Uterus (tissue), 4 donors: Measurements from ENCODE around the gene LIX1. TPM values are rescaled to one million over a fixed set of nuclear protein-coding genes. Genes with fewer than 3 reads are reported as not detected.

Source experiments
- DNase-seq, 2 donors: peaks; one replicate each; pipeline ENCODE4 v3.0.0-alpha.2; 2019 to 2020
- H3K27ac ChIP-seq, 2 donors: fragments of 200-600 bp; sonication (generic); 1 replicate in 1 of 2; 2 replicates in 1 of 2; pipeline ENCODE4 v1.5.1; 2016 to 2018
- H3K27me3 ChIP-seq, 2 donors: fragments of 200-600 bp; sonication (generic); one replicate each; pipeline ENCODE4 v1.5.1; 2018 to 2019; ENCODE audit warnings: control low read depth in 1 of 2
- H3K36me3 ChIP-seq, 2 donors: fragments of 200-600 bp; sonication (generic); one replicate each; pipeline ENCODE4 v1.5.1; 2019; ENCODE audit warnings: control low read depth in 1 of 2
- H3K4me1 ChIP-seq, 2 donors: fragments of 200-600 bp; sonication (generic); one replicate each; pipeline ENCODE4 v1.5.1; 2018 to 2019; ENCODE audit warnings: control low read depth in 1 of 2
- H3K4me3 ChIP-seq, 2 donors: fragments of 200-600 bp; sonication (generic); 1 replicate in 1 of 2; 2 replicates in 1 of 2; pipeline ENCODE4 v1.5.1; 2018 to 2019; ENCODE audit warnings: mild to moderate bottlenecking in 1 of 2
- H3K9me3 ChIP-seq, 2 donors: fragments of 200-600 bp; sonication (generic); one replicate each; pipeline ENCODE4 v1.5.1; 2019; ENCODE audit warnings: control low read depth in 1 of 2
- POLR2A ChIP-seq, 2 donors: fragments of 450-650 bp; IDR thresholded peaks; one replicate each; pipeline ENCODE4 v1.6.1; 2016; ENCODE audit warnings: antibody characterized with exemption in 2 of 2, mild to moderate bottlenecking in 1 of 2, moderate library complexity in 1 of 2
- intact Hi-C: fragments of 100-400 bp; cut with DNase I; formaldehyde crosslinking; loops from one replicate; pipeline ENCODE4 v1.15.1; 2023; ENCODE audit warnings: low total_unique reads
- total RNA-seq, 4 donors: library from RNA; depleted of rRNA in 3 of 4; stranded (reverse); fragments of >200 nt in 3 of 4; gene quantifications; one replicate each; pipeline versions ENCODE4 v1.1.0 to v1.2.4, GENCODE V29; 2014 to 2023
- TF ChIP-seq, protein P1 (sequence below), 4 experiments: fragments of 200-600 bp in 2 of 4; fragments of 450-650 bp in 2 of 4; sonication (generic) in 2 of 4; IDR thresholded peaks; one replicate each; pipeline ENCODE4 v1.5.1; 2016 to 2019; ENCODE audit warnings: antibody characterized with exemption in 4 of 4, mild to moderate bottlenecking in 2 of 4, moderate library complexity in 1 of 4
- donor health status: DM: yes; HTN: yes; CAD: no.

Gene LIX1
- total RNA-seq, 4 donors from 2014 or later = 3.9 TPM; not detected in 3

DNA sequence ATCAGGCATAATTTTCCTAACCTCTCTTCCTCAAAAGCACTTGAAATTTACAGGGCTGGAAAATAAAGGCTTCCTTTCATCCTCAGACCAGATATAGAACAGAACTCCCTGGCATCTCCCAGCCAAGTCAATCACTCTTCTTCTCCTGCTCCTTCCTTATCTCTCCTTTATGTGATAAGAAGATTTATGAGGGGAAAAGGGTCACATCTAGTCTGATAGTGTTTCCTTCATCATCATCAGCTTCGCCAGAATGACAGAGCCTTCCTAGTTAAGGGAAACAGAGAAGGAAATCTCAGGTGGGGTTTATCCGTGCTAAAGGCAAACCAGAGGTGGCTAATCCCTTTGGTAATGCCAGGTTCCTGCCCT, 36.2 kb downstream of the LIX1 start:
- TF ChIP-seq POLR2A (IDR thresholded peaks at IDR 0.05) = no peak
- TF ChIP-seq, protein P1, sequence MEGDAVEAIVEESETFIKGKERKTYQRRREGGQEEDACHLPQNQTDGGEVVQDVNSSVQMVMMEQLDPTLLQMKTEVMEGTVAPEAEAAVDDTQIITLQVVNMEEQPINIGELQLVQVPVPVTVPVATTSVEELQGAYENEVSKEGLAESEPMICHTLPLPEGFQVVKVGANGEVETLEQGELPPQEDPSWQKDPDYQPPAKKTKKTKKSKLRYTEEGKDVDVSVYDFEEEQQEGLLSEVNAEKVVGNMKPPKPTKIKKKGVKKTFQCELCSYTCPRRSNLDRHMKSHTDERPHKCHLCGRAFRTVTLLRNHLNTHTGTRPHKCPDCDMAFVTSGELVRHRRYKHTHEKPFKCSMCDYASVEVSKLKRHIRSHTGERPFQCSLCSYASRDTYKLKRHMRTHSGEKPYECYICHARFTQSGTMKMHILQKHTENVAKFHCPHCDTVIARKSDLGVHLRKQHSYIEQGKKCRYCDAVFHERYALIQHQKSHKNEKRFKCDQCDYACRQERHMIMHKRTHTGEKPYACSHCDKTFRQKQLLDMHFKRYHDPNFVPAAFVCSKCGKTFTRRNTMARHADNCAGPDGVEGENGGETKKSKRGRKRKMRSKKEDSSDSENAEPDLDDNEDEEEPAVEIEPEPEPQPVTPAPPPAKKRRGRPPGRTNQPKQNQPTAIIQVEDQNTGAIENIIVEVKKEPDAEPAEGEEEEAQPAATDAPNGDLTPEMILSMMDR (IDR thresholded peaks at IDR 0.05) = no peak
- Histone ChIP-seq H3K4me1 (no peaks in the 10 kb centered on the region), H3K4me3 (no peak overlapping the region), H3K27ac (no peak overlapping the region), H3K36me3 (no peaks in the 10 kb centered on the region), H3K27me3 (no peaks in the 10 kb centered on the region), H3K9me3 (no peaks in the 10 kb centered on the region)
- no peak for DNase-seq
- intact Hi-C loops = no loop called here

DNA sequence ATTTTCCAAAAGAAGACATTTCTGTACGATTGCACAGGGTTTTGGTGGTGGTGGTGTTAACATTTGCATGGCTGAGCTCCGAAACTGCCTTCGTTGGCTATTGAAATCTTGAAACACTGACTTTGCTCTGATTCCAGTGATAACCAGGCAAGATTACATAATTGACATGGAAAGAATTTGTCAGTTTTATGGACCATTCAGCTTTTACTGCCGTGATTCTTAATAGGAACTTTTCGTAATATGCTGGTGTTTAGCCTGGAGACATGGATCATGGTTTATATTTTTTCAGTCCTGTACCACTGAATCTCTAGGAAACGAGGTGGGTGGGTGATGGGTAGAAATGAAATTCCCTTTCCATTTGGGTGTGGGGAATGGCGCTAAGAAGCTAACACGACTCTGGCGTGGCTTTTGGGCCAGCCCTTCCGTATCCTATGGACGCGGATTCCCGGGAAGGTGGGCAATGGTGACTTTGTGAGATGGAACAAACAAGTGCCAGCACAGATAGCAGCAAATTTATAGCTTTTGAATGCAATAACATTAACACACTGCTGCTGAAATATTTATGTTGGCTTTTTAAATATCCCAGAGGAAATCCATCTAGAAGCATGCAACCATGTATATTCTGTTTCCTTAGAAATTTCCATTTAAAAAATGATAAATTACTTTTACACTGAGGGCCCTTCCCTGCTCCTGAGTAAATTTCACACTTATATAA, 36.8 kb downstream of the LIX1 start:
- Histone ChIP-seq H3K36me3 (no peaks in the 10 kb centered on the region), H3K4me3 (no peak overlapping the region), H3K4me1 (no peaks in the 10 kb centered on the region), H3K27me3 (no peaks in the 10 kb centered on the region), H3K27ac (no peak overlapping the region), H3K9me3 (no peaks in the 10 kb centered on the region)
- DNase-seq = no peak
- intact Hi-C loops = no loop called here
- TF ChIP-seq, protein P1 (IDR thresholded peaks at IDR 0.05) = no peak
- TF ChIP-seq POLR2A (IDR thresholded peaks at IDR 0.05) = no peak

DNA sequence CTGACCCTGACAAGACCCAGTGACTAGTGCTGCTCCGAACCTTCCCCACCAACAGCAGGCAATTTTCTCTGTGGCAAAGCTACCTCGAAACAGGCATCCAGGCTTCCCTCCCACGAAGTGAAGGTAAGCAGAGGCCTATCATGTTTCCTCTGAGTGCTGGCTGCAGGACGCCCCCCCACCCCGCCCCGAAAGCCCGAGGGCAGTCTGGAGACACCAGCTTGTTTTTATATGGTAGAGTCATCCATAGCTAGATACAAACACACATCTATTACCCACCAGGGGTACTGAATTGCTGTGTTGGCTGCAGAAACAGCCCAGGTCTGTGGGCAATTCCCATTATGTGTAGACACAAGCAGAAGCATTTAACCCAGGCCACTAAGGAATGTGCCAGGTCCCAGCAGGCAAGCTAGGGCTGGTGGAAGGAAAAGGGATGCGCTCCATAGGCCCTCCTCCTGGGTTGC, 40.4 kb downstream of the LIX1 start:
- Histone ChIP-seq H3K4me1 (no peaks in the 10 kb centered on the region), H3K36me3 (no peaks in the 10 kb centered on the region), H3K27ac (no peak overlapping the region), H3K27me3 (no peaks in the 10 kb centered on the region), H3K9me3 (no peaks in the 10 kb centered on the region), H3K4me3 (no peak overlapping the region)
- no peak for DNase-seq
- intact Hi-C loops = no loop called here
- TF ChIP-seq, protein P1 (IDR thresholded peaks at IDR 0.05) = no peak
- TF ChIP-seq POLR2A (IDR thresholded peaks at IDR 0.05) = no peak

DNA sequence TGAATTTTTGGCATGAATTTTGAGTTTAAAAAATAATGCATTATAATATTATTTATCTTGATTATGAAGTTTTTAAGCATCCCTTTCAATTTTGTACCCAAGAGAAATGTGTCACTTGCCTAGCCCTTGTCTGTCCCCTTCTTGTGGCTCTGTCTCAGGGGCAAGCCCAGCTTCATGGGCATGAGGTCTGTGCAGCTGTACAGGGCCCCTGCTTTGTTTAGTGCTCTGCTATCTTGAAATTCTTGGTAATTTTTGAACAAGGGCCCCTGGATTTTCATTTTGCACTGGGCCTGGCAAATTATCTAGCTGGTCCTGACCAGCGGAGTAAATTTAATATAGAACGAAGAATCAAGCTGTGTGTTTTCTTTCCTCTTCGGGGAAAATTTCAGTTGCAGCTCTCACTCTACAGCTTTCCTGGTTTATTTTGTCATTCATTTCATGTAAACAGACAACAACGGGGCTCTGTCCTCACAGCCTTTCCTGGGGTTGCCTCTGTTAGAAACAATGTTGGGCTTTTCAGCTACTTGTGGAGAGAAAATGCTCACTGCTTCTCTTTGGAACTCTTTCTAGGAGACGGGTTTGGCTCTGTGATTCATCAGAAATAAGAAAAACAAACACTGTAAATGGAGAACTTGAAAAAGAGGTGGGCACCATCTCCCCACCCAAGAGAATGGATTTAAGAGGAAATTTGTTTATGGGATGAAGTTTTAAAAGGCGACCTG, 41.1 kb downstream of the LIX1 start:
- H3K27ac ChIP-seq = no peak overlapping the region

More for the DNA sequence above, 41.1 kb downstream of the LIX1 start:
- no peak for TF ChIP-seq POLR2A (IDR thresholded peaks at IDR 0.05)
- TF ChIP-seq, protein P1 (IDR thresholded peaks at IDR 0.05) = no peak
- no peaks in the 10 kb centered on the region for H3K4me1 ChIP-seq
- H3K9me3 ChIP-seq = no peaks in the 10 kb centered on the region
- no peaks in the 10 kb centered on the region for H3K36me3 ChIP-seq
- intact Hi-C loops = no loop called here
- DNase-seq = no peak
- no peak overlapping the region for H3K4me3 ChIP-seq
- H3K27me3 ChIP-seq = no peaks in the 10 kb centered on the region
